ENCODE data around the gene PSIP1.

DNA sequence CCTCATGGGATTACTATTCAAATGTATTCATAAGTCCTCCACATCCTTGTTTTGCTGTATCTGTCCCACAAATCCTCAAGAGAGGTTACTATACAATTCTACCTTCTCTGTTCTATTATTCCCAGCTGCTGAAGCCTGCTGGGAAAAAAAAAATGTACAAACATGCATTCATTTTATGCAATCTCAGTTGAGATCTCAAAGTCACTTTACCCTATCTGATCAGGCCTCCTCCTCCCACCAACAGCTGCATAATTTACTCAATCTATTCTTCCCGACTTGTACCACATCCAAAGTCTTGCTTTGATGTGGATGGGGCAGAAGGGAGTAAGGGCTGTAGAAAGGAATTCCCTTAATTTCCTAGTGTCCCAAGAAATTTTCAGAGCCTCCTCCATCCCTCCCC is 28.6 kb downstream of the PSIP1 start:
- TF ChIP-seq, protein P1, sequence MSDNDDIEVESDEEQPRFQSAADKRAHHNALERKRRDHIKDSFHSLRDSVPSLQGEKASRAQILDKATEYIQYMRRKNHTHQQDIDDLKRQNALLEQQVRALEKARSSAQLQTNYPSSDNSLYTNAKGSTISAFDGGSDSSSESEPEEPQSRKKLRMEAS (IDR thresholded peaks at IDR 0.05), result no peak
- TF ChIP-seq TAF1 (IDR thresholded peaks at IDR 0.05; ENCODE audit: low read depth) (no peak), CREB1 (IDR thresholded peaks at IDR 0.05; ENCODE audit: low read depth) (no peak), TCF12 (IDR thresholded peaks at IDR 0.05; ENCODE audit: low read depth) (no peak)
